ENCODE results near the gene TXK. TPM values are rescaled to one million over a fixed set of nuclear protein-coding genes. Genes with fewer than 3 reads are reported as not detected.

TXK gene
- total RNA-seq, 1 experiment from 2014 or later = not detected

- DNase-seq (ENCODE audit: low read depth, low spot score) = peak; percentile 49
- in situ Hi-C loops (cut with HindIII; ENCODE audit: low pct_unique_long_range_greater_than_20kb, low sequenced_read_pairs) = no loop called here
Observed at GRCh38 chr4:48141048-48141447, 7.0 kb upstream of the TXK start.

GRCh38 chr4:48139691-48140090, 5.6 kb upstream of the TXK start:
- no peak for DNase-seq (ENCODE audit: low read depth, low spot score)
- in situ Hi-C loops (cut with HindIII; ENCODE audit: low pct_unique_long_range_greater_than_20kb, low sequenced_read_pairs) = no loop called here

DNA sequence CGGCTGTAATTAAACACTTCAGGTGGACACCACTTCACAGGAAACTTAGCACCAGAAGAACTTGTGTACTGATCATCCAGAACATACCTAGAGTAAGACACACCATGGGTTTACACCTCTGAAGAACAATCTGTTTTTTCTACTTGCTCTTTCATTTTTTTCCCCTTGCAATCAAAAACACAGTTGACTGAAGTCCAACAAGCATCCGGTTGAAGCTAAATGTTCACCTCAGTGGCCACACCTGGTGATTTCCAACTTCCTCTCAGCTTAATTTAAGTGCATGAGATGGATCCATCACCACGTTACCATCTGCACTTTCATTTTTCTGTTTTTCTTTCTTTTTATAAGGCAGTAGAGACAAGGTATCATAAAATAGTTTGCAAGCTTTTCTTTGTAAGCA, 4.9 kb upstream of the TXK start:
- in situ Hi-C loops (cut with HindIII; ENCODE audit: low pct_unique_long_range_greater_than_20kb, low sequenced_read_pairs) = no loop called here
- no peak for DNase-seq (ENCODE audit: low read depth, low spot score)

DNA sequence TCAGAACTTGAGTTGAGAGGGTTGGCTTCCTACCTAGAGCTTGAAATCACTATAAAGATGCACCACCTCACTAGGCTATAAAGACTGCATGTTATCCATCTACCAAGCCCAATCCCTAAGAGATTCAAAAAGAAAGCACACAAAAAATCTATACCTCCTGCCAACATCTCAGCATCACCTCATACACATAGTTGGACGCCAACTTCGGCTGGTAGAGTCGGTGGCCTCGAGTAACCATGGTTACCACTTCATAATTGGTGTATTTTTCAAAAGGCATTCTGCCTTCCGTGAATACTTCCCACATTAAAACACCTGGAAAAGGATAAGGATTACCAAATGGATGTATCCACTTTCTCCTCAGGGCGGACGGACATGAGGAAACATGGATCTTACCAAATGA, 4.5 kb upstream of the TXK start:
- in situ Hi-C loops (cut with HindIII; ENCODE audit: low pct_unique_long_range_greater_than_20kb, low sequenced_read_pairs) = no loop called here
- DNase-seq (ENCODE audit: low read depth, low spot score) = no peak

DNA sequence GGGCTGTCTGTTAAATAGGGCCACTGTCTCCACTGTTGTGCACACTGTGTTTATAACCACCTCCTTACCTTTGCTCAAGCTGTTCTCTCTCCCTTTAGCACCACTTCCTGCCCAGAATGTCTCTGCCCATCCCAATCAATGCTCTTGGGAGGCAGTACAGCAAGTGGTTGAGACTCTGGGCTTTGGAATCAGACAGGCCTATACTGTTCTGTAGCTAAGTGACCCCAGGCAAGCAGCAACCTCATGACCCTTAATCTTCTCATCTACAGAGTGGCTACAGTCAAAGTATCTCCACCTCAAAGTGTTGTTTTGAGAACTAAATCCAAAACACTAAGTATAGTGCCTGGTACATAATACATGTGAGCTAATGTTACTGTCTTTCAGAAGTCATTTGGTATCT, 3.8 kb upstream of the TXK start:
- DNase-seq (ENCODE audit: low read depth, low spot score) = peak; percentile 35
- in situ Hi-C loops (cut with HindIII; ENCODE audit: low pct_unique_long_range_greater_than_20kb, low sequenced_read_pairs) = no loop called here

GRCh38 chr4:48133669-48134068, 381 bp downstream of the TXK start:
- DNase-seq (ENCODE audit: low read depth, low spot score) = no peak
- in situ Hi-C loops (cut with HindIII; ENCODE audit: low pct_unique_long_range_greater_than_20kb, low sequenced_read_pairs) = no loop called here

GRCh38 chr4:48131736-48132135, 2.3 kb downstream of the TXK start:
- in situ Hi-C loops (cut with HindIII; ENCODE audit: low pct_unique_long_range_greater_than_20kb, low sequenced_read_pairs) = no loop called here
- no peak for DNase-seq (ENCODE audit: low read depth, low spot score)

DNA sequence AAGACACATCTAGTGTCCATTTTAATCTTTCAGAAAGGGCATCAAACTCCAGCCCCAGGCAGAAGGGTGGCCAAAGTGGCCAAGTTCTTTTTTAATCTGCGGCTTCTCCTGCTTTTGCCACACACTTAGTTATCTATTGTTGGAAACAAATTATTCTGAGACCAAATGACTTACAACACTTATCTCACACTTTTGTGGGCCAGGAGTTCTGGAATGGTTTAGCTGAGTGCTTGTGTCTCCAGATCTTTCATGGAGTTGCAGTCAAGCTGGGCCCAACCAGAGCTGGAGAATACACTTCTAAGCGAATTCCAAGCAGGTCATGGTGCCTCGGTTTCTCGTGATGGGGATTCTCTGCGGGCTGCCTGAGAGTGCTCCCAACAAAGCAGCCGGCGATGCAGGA, 4.0 kb downstream of the TXK start:
- in situ Hi-C loops (cut with HindIII; ENCODE audit: low pct_unique_long_range_greater_than_20kb, low sequenced_read_pairs) = no loop called here
- no peak for DNase-seq (ENCODE audit: low read depth, low spot score)

GRCh38 chr4:48129307-48130014, 4.6 kb downstream of the TXK start:
- DNase-seq (ENCODE audit: low read depth, low spot score) = no peak
- in situ Hi-C loops (cut with HindIII; ENCODE audit: low pct_unique_long_range_greater_than_20kb, low sequenced_read_pairs) = no loop called here

- in situ Hi-C loops (cut with HindIII; ENCODE audit: low pct_unique_long_range_greater_than_20kb, low sequenced_read_pairs) = no loop called here
- DNase-seq (ENCODE audit: low read depth, low spot score) = peak; percentile 88
Observed at GRCh38 chr4:48127682-48128404, 6.2 kb downstream of the TXK start.

DNA sequence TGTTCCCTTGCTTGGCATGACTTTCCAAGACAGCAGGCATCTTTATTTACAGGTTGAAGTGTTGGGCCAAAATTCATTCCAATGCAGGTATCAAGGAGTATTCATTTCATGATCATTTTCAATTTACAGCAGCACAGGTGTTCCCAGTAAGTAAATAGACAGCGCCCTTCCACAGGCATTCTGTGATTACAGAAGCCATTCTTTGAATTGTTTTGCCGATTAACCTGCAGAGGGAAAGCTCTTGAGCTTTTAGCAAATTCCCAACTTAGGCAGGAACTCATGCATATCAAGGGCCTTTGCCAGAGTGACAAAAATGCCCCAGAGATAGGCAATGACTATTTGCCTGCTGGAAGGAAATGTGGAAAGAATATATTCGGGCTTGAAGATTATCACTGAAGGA, 6.8 kb downstream of the TXK start:
- in situ Hi-C loops (cut with HindIII; ENCODE audit: low pct_unique_long_range_greater_than_20kb, low sequenced_read_pairs) = no loop called here
- no peak for DNase-seq (ENCODE audit: low read depth, low spot score)

DNA sequence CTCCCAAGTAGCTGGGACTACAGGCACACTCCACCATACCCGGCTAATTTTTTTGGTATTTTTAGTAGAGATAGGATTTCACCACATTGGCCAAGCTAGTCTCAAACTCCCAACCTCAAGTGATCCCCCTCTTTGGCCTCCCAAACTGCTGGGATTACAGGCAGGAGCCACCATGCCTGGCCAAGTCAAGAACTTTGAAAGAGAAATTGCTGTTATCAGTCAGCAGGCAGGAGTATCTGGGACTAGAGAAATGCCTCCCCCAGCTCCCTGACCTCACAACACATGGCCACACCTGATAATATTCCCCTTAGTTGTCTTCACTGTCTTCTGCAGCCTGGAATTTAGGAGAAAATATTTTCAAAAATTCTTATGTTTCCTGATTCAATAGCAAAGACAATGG, 7.4 kb downstream of the TXK start:
- DNase-seq (ENCODE audit: low read depth, low spot score) = no peak
- in situ Hi-C loops (cut with HindIII; ENCODE audit: low pct_unique_long_range_greater_than_20kb, low sequenced_read_pairs) = no loop called here

- no peak for DNase-seq (ENCODE audit: low read depth, low spot score)
- in situ Hi-C loops (cut with HindIII; ENCODE audit: low pct_unique_long_range_greater_than_20kb, low sequenced_read_pairs) = no loop called here
Observed at GRCh38 chr4:48124870-48125269, 9.2 kb downstream of the TXK start.

GRCh38 chr4:48122756-48123155, 11.3 kb downstream of the TXK start:
- in situ Hi-C loops (cut with HindIII; ENCODE audit: low pct_unique_long_range_greater_than_20kb, low sequenced_read_pairs) = no loop called here
- DNase-seq (ENCODE audit: low read depth, low spot score) = no peak

- DNase-seq (ENCODE audit: low read depth, low spot score) = no peak
- in situ Hi-C loops (cut with HindIII; ENCODE audit: low pct_unique_long_range_greater_than_20kb, low sequenced_read_pairs) = no loop called here
Observed at GRCh38 chr4:48121180-48121579, 12.9 kb downstream of the TXK start.

DNA sequence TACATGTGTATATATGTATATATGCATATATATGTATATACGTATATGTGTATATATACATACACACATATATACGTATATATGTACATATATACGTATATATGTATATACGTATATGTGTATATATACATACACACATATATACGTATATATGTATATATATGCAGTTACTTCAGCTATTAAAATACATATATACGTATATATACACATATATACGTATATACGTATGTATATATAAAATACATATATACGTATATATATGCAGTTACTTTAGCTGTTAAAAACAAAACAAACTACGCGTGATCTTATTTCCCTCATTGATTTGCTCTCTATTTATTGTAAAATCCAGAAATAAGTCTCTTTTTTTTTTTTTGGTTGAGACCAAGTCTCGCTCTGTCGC, 13.9 kb downstream of the TXK start:
- in situ Hi-C loops (cut with HindIII; ENCODE audit: low pct_unique_long_range_greater_than_20kb, low sequenced_read_pairs) = no loop called here
- no peak for DNase-seq (ENCODE audit: low read depth, low spot score)

GRCh38 chr4:48119646-48120045, 14.4 kb downstream of the TXK start:
- in situ Hi-C loops (cut with HindIII; ENCODE audit: low pct_unique_long_range_greater_than_20kb, low sequenced_read_pairs) = no loop called here
- no peak for DNase-seq (ENCODE audit: low read depth, low spot score)

DNA sequence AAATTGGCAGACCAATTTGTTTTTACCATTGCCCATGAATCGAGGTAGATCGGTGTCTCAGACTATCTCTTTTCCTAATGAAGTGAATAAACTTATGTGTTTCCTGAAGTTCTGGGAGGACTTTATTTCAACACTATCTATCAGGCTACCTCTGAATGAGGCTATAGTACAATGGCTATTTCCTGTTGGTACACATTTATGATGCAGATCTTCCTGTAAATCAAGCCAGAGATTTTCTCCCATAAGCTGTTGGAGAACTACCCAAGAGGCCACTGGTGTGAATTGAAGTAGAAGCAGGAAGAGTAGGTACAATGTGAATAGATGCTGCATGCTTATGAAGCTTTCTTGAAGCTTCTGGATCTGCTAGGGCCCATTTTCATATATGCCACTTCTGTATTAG, 16.0 kb downstream of the TXK start:
- no peak for DNase-seq (ENCODE audit: low read depth, low spot score)
- in situ Hi-C loops (cut with HindIII; ENCODE audit: low pct_unique_long_range_greater_than_20kb, low sequenced_read_pairs) = no loop called here

DNA sequence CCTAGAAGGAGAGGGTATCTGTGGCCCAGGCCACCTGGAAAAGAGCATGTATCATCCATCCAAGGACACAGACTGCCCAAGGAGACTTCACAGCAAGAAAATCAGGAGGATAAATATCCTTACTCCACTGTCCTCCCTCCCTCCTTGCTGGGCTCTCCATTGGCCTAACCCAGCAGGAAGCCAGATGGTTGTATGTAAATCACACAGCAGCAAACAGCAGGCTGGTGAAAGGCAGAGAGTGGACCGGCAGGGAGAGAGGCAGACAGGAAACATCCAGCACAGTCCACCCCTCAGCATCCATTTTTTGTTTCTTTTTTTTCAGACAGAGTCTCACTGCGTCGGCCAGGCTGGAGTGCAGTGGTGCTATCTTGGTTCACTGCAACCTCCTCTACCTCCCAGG, 17.5 kb downstream of the TXK start:
- in situ Hi-C loops (cut with HindIII; ENCODE audit: low pct_unique_long_range_greater_than_20kb, low sequenced_read_pairs) = no loop called here

More for the DNA sequence above, 17.5 kb downstream of the TXK start:
- DNase-seq (ENCODE audit: low read depth, low spot score) = no peak
